Effector CD8-positive, alpha-beta T cell (primary cell): Measurements from ENCODE around the gene WWP2.
"Not testable (repeated sequence)": the region's sequence is repeated elsewhere in the genome, so short reads cannot be mapped to it uniquely, and the experiment has no call there.

Experiments
- DNase-seq: peaks from one replicate; lab custom pipeline; 2025; lab: John Stamatoyannopoulos, UW
- total RNA-seq, 4 experiments: gene quantifications; one replicate each; lab custom pipeline; 2026; lab: John Stamatoyannopoulos, UW

Gene WWP2
- total RNA-seq: 86.3 to 147 (median 108) reads per million in 4 experiments

DNA sequence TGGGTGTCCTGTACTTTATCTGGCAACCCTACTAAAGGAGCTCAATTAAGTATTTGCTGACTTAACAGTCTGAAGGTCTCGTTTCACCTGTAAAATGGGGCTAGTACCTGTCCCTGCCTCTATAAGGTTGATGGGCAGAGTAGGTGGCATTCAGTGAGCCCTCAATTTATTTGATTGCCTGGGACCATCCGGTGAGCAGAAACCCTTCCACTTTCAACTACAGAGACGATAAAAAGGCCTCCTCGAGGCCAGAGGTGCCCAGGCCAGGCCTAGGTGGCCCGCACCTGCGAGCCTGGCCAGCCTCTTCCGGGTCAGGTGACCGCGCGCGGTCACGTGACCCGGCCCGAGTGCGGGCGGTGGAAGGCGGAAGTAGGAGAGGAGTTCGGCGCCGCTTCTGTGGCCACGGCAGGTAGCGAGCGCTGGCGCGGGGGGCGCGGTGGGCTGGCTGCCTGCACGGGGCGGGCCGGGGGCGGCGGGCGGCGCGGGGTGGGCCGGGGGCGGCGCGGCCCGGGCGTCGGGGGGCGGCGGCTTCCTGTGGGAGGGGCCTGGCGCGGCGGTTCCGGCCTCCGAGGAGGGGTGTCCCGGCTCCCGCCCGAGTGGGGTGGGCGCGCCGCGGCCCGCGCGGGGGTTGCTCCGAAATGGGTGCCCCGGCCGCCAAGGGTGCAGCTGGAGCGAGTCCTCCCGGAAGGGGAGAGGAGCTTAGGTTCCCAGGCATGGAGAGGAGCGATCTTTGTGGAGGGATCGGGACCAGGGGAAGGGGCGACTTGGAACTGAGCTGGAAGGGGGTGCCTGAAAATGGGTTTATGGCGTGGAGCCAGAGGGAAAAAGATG, at the start of gene WWP2:
Gene WWP2, plus strand, starts transcription at position 350 of the 831 bp plus-strand sequence. CDS start 24,679 bp downstream, outside the sequence.
- DNase-seq: peak; percentile 72

DNA sequence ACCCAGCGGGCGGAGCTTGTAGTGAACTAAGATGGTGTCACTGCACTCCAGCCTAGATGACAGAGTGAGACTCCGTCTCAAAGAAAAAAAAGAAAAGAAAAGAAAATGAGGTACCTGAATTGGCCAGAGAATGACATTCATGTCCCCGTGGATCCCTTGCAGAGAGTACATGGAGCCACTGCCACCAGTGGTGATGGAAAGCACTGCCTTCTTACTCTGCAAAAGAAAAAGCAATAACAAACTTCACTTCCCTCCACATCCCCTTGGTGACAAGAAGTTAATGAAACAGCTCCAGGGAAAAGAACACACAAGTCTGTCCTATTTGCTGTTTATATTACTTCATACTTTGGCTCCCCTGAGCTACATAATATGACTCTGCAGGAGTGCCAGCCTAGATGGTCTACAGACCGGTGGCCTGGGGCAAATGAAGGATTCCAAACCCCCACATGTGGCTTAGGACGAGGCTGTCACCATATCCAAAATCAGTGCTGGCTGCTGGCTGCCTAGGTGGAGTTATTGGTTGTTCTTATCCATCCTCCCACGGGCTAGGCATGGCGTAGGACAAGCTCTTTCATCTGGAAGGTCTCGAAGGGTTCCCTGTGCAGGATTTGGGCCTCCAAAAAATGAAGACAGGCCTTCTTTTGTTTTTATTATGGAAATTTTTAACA, 49.1 kb upstream of the WWP2 start:
- no peak for DNase-seq

DNA sequence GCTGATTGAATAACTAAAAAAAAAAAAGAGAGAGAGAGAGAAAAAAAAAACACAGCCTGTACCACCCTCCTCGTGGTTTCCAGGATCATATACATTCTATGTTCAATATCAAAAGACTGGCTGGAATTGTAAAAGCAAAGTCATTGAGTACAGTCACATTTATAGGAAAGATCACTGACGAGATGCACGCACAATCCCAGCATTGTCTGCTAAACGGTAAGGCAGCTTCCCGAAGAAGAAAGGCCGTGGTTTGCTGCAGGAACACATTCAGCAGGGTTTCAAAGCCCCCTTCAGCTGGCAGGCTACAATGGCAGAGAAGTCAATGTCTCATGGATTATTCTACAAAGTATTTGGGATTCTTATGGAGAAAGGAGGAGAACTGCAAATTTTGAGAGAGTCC, 45.1 kb upstream of the WWP2 start:
- no peak for DNase-seq

DNA sequence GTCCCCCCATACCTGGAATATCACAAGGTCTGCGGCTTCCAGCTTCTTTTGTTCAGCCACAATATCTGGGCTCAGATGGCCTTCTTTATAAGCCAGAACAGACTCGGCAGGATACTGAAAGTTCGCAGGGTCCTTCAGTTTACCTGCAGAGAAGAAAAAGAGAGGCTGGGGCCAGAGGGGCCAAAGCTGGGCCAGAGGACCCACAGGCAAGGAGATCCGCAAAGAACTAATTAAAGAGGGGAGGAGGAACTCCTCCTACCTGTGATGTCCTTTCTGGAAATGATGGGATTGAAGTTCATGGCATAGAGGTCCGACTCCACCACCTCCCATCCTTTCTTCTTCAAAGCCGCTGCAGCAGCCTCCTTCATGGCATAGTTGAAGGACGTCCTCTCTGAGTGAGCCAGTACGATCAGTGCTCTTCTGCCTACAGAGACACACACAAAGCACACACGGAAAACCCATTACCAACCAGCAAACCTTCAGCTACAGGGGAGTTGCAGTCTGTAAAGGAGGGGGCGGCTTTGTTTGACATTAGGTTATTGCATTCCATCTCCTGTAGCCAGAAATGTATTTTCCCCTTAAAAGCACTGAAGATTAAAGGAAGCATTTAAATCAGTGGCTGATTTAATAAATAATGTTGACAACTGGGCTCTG, 43.9 kb upstream of the WWP2 start:
- DNase-seq: no peak

DNA sequence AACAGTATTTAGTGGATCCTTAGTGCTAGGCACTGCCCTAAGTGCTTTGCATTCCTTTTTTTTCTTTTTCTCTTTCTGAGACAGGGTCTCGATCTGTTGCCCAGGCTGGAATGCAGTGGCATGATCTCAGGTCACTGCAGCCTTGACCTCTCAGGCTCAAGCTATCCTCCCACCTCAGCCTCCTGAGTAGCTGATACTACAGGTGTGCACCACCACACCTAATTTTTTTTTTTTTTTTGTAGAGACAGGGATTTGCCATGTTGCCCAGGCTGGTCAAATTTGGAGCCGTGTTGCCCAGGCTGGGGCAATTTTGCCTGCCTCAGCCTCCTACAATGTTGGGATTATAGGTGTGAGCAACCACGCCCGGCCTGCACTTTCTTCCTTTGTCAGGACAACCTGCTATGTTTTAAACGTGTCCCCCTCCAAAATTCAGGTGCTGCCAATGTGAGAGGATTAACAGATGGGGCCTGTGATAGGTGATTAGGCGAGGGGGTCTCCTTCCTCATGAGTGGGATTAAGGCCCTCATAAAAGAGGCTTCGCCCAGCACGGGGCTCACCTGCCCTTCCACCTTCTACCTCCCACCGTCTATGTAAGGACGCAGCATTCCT, 41.2 kb upstream of the WWP2 start:
- DNase-seq: no peak

GRCh38 chr16:69721441-69721957, 40.6 kb upstream of the WWP2 start:
- DNase-seq: no peak

DNA sequence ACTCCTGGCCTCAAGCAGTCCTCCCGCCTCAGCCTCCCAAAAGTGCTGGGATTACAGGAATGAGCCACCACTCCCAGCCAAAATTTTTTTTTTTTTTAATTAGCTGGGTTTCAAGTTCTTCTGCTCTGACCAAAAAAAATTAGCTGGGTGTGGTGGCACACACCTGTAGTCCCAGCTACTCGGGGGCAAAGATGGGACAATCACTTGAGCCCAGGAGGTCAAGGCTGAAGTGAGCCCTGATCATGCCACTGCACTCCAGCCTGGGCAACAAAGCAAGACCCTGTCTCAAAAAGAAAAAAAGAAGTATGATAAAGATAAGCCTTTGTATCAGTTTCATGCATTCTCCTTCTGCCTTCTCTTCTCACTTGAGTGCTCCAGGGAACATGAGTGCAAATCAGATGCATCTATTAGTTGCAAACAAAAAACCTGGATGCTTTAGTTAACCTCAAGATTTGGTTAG, 37.7 kb upstream of the WWP2 start:
- DNase-seq: no peak

GRCh38 chr16:69724981-69725479, 37.1 kb upstream of the WWP2 start:
- DNase-seq: no peak

DNA sequence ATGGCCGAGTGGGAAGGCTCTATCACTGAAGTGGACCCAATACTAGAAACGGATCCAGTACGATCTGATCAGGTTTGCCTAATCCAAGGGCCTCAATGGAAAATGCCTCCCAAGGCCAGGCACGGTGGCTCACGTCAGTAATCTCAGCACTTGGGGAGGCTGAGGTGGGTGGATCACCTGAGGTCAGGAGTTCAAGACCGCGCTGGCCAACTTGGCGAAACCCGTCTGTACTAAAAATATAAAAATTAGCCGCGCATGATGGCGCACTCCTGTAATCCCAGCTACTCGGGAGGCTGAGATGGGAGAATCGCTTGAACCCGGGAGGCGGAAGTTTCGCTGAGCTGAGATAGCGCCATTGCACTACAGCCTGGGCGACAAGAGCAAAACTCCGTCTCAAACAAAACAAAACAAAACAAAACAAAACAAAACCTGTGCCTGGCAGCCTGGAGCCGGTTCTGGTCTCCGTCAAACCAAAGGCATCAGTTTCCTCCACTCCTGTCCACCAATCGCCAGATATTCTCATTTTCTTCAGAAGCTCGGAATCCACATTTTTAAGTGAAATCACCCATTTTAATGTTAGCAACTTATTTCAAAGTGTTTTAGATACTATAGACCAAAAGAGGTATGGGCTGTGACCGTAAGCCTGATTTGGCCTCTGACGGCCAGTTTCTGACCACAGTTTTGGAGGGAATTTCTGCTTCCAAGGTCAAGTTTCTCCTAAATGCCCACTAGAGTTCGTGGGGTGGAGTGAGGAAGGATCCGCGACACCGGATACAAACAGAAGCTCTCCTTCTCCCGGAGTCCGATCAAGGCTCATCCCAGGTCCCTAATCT, 36.4 kb upstream of the WWP2 start:
- no peak for DNase-seq

- DNase-seq: peak; percentile 63
Observed at GRCh38 chr16:69726313-69727060, 35.6 kb upstream of the WWP2 start, which contains the start of gene NQO1. NQO1 (minus strand) TSS chr16:69726560; CDS start chr16:69726439, 121 bp downstream.

DNA sequence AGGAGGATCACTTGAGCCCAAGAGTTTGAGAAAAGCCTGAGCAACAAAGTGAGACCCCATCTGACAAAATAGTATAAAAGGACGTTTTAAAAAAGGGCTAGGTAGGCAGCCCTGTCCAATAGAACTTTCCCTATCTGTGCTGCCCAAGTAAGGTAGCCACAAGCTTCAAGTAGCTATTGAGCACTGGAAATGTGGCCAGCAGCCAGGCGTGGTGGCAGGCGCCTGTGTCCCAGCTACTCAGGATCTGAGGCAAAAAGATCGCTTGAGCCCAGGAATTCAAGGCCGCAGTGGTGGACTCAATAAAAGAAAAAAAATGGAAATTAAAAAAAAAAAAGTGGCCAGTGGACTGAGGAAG, 34.2 kb upstream of the WWP2 start:
- no peak for DNase-seq

- not testable (repeated sequence) for DNase-seq
Observed at GRCh38 chr16:69729030-69729429, 33.1 kb upstream of the WWP2 start.

- not testable (repeated sequence) for DNase-seq
Observed at GRCh38 chr16:69731280-69731679, 30.9 kb upstream of the WWP2 start.

DNA sequence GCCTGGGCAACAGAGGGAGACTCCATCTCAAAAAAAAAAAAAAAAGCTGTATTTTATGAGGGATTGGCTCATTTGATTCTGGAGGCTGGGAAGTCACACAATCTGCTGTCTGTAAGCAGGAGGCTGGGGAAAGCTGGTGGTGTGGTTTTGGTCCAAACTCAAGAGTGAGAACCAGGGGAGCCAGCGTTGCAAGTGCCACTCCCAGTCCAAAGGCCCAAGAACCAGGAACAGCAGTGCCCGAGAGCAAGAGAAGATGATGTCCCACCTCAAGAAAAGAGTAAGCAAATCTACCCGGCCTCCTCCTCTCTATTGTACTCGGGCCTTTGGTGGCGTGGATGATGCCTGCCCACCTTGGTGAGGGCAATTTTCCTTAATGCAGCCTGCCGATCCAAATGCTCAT, 30.0 kb upstream of the WWP2 start:
- no peak for DNase-seq

GRCh38 chr16:69741519-69741918, 20.6 kb upstream of the WWP2 start:
- DNase-seq: no peak

DNA sequence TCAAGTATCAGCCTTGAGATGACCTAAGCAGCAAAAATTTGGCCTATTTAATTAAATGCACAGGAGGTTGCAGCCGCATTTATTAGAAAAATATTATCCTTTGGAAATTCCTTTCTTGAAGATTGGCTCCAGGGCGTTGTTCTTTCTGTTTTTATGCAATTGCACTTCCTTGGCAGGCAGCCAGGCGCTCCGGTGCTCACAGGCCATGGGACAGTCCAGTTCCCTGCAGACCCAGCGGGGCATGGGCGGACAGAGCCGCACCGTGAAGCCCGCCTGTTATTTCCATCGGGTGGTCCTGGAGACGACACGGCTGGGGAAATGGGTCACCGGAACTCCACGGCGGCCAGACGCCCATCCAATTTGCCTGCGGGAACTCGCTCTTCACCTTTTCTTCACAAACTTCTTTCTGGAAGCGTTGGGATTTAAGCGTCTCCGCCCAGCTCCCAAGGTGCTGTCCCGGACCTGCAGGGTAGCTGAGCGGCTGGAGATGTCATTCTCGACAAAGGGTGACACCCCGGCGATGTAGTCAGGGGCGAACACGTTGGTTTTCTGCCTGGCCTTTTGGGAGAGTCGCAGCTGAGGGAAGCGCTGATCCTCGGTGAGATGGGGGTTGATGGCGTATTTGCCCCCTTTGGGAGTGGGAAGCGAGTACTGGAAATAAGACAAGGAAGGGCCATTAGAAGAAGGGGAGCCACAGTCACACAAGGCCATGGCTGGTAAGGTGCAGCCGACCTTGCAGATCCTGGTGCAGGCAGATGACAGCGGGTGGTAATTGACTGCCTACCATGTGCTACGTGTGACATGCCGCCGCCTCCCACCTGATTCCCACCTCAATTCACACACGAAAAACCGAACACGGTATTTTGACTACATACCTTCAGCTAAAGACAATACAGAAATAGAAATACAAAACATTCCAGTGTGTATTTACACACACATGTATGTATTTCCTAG, 19.9 kb upstream of the WWP2 start:
- DNase-seq: no peak

- no peak for DNase-seq
Observed at GRCh38 chr16:69744363-69745231, 17.5 kb upstream of the WWP2 start.

GRCh38 chr16:69745232-69745612, 16.9 kb upstream of the WWP2 start:
- DNase-seq: no peak
